ENCODE measurements around the gene TCF4.
A peak's percentile ranks its signal among the peaks of the same experiment; 100 is the strongest.

Gene TCF4

DNA sequence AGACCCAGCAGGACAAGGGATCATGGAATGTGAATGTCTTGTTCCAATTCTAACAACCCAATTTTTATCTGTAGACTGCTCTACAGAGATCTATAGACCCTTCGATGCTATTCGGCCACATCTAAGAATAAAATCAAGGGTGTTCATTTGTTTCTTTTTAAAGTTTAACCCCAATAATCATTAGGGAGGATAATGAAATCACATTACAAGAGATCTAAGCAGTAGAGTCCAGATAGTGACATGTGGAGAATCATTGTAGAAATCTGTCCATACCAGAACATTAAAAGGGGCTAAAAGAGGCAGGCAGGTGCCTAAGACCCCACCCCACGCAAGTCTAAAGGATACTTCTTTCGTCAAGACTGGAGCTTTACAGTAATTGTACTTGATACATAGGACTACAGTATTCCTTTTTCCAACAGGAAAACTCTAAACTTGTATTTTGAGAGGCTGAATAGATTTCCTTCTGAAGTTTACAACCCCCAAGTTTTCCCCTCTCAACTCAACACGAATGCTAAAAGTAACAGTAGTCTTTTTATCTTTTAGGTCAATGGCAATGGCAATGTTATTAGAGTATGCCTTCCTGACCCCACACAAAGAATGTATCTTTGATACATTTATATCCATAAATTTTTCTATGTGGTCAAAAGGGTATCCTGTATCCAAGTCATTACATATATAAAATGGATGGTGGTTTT, 183.7 kb downstream of the TCF4 start:
- no peak for DNase-seq

- DNase-seq, result no peak
These were observed 184.5 kb downstream of the TCF4 start for GRCh38 chr18:55403421-55403949.

DNA sequence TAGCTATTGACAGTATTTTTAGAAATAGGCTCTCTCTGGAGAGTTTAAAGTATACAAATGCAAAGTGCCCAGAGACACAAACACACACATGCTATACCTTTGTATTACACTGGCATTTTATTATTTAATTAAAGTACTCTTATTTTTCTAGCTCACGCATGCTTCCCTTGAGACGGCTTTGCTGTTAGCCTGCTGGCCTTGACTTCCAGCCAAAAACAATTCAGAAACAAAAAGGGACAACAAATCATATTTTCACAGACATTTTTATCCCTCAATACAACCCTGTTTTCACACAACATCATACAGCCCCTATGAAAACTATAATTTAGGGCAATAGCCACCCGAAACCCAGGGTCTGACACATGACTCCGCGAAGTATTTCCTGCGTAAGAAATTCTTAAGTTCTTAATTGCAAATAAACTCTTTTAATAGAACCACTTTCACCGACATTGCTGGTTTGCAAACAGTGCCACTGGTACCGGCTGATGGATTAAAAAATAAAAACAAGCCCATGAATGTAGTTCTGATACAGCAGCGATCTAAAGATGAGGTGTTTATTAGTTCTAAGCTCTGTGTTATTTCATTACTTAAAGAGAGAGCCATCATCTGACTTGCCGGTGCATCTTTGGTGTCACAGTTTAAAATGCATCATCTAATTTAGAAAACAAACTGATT, 185.1 kb downstream of the TCF4 start:
- no peak for DNase-seq

- DNase-seq, result no peak
These were observed 186.3 kb downstream of the TCF4 start for GRCh38 chr18:55401638-55402191.

DNA sequence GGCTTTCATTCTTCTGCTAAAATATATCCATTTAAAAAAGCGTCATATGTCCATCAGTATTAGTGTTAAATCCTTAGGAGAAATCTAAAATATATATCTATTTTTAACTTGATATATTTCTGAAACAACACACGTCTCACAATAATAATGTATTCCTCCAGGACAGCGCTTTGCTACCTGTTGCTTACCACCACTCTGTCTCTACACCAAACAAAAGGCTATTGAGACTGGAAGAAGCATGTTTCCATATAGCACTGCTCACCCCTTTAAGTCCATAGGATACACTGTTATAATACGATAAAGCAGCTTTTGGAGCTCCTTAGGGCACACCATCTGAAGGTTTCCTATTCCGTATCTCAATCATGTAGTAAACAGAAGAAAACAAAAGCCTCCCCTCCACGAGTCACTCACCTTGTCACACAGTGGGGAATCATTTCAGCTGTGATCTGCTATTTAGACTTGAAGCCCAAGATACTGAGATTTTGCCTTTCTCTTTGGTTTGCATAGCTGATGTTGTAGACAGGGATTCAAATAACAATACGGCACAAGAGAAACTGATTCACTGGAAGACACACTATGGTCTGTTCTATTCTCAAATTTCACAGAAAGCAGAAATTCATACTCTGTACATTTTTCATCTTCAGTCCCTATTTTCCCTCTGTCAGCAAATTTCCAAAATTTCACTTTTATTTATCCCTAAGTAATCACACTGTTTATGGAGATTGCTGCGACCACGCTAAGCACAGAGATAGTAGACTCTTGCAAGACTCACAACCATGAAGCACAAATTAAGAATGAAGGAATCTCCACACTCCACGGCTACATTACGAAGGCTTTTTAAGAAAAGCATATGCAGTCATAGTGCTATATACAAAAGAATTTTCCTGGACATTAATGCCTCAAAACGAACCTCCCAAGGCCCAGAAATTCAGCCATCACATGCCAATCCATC, 187.1 kb downstream of the TCF4 start:
- DNase-seq, result no peak

DNA sequence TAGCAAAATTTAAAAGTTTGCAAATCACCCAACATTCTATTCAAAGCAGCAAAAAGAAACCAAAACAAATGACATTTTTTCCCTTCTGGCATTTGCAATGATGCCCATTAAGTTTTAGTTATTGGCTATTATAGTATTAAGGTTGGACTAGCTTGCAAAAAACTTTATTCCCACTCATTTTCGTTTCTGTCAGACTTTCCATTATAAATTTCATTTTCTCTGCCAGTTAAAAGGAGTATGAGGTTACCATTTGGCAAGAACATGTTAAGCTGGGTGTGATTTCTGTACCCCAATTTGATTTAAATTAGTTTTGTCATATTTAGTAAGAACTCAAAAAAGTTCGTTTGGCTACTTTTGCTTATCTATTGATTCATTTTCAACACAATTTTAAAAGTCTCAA, 187.9 kb downstream of the TCF4 start:
- no peak for DNase-seq

- no peak for DNase-seq
These were observed 189.1 kb downstream of the TCF4 start for GRCh38 chr18:55398858-55399257.

- no peak for DNase-seq
These were observed 191.0 kb downstream of the TCF4 start for GRCh38 chr18:55396979-55397378.

- DNase-seq, result no peak
These were observed 191.6 kb downstream of the TCF4 start for GRCh38 chr18:55396267-55396905.

- DNase-seq, result no peak
These were observed 192.2 kb downstream of the TCF4 start for GRCh38 chr18:55395799-55396198.

GRCh38 chr18:55390898-55391297, 197.1 kb downstream of the TCF4 start:
- DNase-seq, result peak in 1 of 2 experiments; percentile 5

DNA sequence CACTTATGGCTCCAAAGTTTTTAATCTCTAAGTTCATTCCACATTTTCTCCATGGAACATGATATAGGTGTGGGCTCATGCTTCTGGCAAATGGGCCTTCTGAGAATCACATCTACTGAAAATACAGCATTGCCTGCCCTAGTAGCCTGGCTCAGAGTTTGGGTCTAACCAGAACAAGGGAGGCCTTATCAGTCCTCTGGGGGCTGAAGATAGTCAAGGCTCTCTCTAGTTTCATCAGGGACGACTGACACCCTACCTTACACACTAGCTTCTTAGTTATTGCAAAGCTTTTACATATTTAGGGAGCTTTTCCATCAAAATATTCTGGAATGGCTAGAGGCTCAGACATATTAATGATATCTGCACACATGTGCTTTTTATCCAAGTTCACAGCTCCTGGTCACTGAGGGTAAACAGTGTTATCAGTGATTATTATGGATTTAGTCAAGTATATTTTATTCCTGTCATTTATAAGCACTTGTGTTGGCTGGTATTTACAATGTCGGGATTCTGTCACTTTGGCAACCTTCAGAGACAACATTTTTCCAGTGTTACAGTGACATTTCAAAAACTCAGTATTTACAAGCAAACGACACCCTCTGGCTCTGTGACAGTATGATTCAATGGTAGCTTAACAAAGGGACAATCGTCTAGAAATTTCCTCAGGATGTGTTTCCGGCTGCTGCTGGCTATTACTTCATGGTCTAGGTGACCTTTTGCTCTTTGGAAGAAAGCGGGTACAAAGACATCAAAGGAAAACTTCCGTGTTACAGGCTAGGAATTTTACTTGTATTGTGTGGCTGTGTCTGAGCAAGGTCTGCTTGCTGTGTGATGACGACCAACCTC, 200.6 kb downstream of the TCF4 start:
- DNase-seq, result no peak

GRCh38 chr18:55386545-55386944, 201.4 kb downstream of the TCF4 start:
- DNase-seq, result no peak

DNA sequence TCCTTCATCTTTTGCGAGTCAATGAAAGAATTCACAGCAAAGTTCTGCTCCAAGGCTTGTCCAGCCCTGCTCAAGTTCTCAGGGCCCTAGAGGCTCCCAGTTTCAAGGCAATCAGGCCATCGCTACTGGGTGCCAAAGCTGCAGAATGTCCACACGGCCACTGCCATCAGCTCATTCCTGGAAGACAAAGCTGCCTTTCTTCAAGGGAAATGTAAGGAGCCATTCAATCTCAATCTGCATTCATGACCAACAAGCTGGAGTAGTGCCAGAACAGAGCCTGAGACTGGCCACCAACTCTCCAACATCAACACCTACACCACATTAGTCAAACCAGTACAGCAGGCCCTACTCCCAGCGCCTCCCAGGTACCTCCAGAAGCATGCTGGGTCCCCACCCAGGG, 202.2 kb downstream of the TCF4 start:
- DNase-seq, result no peak

- DNase-seq, result peak; percentile 40 to 62
These were observed 203.3 kb downstream of the TCF4 start for GRCh38 chr18:55384551-55385275.

- DNase-seq, result no peak
These were observed 203.9 kb downstream of the TCF4 start for GRCh38 chr18:55384115-55384514.

GRCh38 chr18:55382277-55382805, 205.7 kb downstream of the TCF4 start:
- DNase-seq, result no peak

- DNase-seq, result no peak
These were observed 206.7 kb downstream of the TCF4 start for GRCh38 chr18:55381277-55381676.

DNA sequence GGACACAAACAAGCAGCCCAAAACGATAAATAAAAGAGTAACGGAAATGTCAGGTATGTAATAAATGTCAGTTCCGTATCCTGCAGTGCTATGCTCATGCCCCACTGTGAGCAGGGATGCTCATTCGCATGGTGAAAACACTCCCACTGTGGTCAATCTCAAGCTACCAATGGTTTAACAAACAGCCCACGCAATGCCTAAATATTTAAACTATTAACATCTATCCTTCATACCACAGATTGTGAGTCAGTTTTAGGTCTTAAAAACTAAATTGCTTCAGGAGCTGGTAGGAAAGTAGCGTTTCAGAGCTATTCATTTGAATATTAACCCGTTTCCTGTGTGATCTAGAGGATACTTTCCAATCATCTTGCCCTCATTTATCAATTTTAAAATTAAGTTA, 207.4 kb downstream of the TCF4 start:
- no peak for DNase-seq

DNA sequence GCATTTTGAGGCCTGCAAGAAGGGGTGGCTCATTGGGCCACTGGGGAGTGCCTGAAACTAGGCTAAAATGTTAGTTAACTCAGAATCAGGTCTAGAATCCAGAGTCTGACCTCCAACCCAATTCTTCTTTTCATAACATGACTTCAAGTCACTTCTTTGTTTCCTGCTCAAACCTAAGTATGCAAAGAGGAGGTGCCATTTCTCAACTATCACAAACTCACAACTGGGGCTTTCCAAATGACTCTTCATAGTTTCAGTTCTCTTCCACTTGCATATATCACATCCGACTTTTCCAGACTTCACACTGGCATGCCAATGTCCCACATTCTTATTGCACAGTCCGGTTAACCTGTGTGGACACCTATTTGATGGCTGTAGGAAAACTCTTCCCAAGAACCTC, 211.6 kb downstream of the TCF4 start:
- no peak for DNase-seq

DNA sequence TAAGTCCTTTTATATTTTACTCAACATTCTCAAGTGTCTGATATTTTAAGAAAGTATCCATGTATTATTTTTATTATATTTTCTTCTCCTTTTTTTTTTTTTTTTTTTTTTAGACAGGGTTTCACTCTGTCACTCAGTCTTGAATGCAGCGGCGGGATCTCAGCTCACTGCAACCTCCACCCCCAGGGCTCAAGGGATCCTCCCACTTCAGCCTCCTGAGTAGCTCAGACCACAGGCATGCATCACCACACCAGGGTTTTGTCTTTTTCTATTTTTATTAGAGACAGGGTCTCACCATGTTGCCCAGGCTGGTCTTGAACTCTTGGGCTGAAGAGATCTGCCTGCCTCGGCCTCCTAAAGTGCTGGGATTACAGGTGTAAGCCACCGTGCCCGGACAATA, 212.1 kb downstream of the TCF4 start:
- DNase-seq, result no peak

All from NCI-H524 (cell line).